H1 (cell line): ENCODE data around the gene SLC43A2. TPM values are rescaled to one million over a fixed set of nuclear protein-coding genes. Genes with fewer than 3 reads are reported as not detected.

Experiments
- ASH2L ChIP-seq: fragments of 200-600, 300-600 bp; sonication (generic); IDR thresholded peaks from one replicate; pipeline ENCODE4 v1.7.1; 2017; ENCODE audit warnings: low read length
- CHD2 ChIP-seq: IDR thresholded peaks from 2 replicates; pipeline ENCODE4 v1.6.1; 2012; ENCODE audit warnings: low read length, improper control_type of control experiment
- CTCF ChIP-seq, 3 experiments: IDR thresholded peaks; 1 replicate in 2 of 3; 2 replicates in 1 of 3; pipeline versions ENCODE4 v1.5.1 to v1.6.1; 2011; ENCODE audit warnings: low read length in 3 of 3, mild to moderate bottlenecking in 3 of 3, inconsistent platforms in 2 of 3, low read depth in 1 of 3, moderate library complexity in 1 of 3; ENCODE audit not compliant: insufficient read depth in 1 of 3; ENCODE audit errors: control extremely low read depth in 1 of 3
- EP300 ChIP-seq, 2 experiments: IDR thresholded peaks; 1 replicate in 1 of 2; 2 replicates in 1 of 2; pipeline ENCODE4 v1.6.1; 2011 to 2012; ENCODE audit warnings: low read depth in 2 of 2, low read length in 2 of 2, mild to moderate bottlenecking in 2 of 2, borderline replicate concordance in 1 of 2, inconsistent platforms in 1 of 2, moderate library complexity in 1 of 2
- POLR2AphosphoS5 ChIP-seq: IDR thresholded peaks from 2 replicates; pipeline ENCODE4 v1.6.1; 2011; ENCODE audit warnings: low read depth, low read length
- RAD21 ChIP-seq, 2 experiments: IDR thresholded peaks in 1 of 2; conservative IDR thresholded peaks in 1 of 2; 2 replicates each; pipeline ENCODE4 v1.6.1; 2011; ENCODE audit warnings: low read depth in 2 of 2, low read length in 2 of 2, improper control_type of control experiment in 1 of 2, inconsistent platforms in 1 of 2, mild to moderate bottlenecking in 1 of 2, moderate library complexity in 1 of 2
- SP4 ChIP-seq: IDR thresholded peaks from 2 replicates; pipeline ENCODE4 v1.6.1; 2012; ENCODE audit warnings: low read length, inconsistent platforms
- TBP ChIP-seq: IDR thresholded peaks from 2 replicates; pipeline ENCODE4 v1.6.1; 2011; ENCODE audit warnings: low read depth, low read length, improper control_type of control experiment
- polyA plus RNA-seq, 7 experiments: library from polyadenylated mRNA; depleted of rRNA in 3 of 7; stranded (reverse) in 5 of 7; unstranded in 2 of 7; fragments of >200 nt in 5 of 7; fragments of 200-250 nt in 2 of 7; gene quantifications; 1 replicate in 5 of 7; 2 replicates in 1 of 7; 4 replicates in 1 of 7; pipeline versions ENCODE4 v1.2.1 to v1.2.3, GENCODE V29; 2011 to 2013; ENCODE audit warnings: missing spikeins in 2 of 7, mixed read lengths in 2 of 7
- total RNA-seq: library from RNA; stranded (reverse); fragmentation: NEBNext Ultra II Directional; extraction: Animal tissue kit (Norgen Biotek cat#: 25700); gene quantifications from 2 replicates; pipeline ENCODE4 v1.2.1, GENCODE V29; 2021

The SLC43A2 gene
- total and polyA plus RNA-seq, 2 of the 8 experiments (the other 6 are each of a cell fraction or from before 2014, with no cell fraction given): 6.6 to 10.5 TPM

GRCh38 chr17:1661045-1661444 lies 32.4 kb upstream of the SLC43A2 start (continued):
- TF ChIP-seq EP300 (IDR thresholded peaks at IDR 0.05; ENCODE audit: borderline replicate concordance in 1 of 2, low read depth in 2 of 2, low read length in 2 of 2) (no peak), CTCF (IDR thresholded peaks at IDR 0.05; ENCODE audit: control extremely low read depth in 1 of 3, insufficient read depth in 1 of 3, low read depth in 1 of 3, low read length in 3 of 3) (no peak), TBP (no peak), SP4 (no peak), RAD21 (IDR thresholded peaks at IDR 0.05 in 1 of 2, conservative IDR thresholded peaks at IDR 0.05 in 1 of 2; ENCODE audit: low read depth in 2 of 2, low read length in 2 of 2) (no peak), CHD2 (no peak), POLR2AphosphoS5 (no peak), ASH2L (no peak)
